Measurements from ENCODE around the gene BPIFA3. TPM values are rescaled to one million over a fixed set of nuclear protein-coding genes. Genes with fewer than 3 reads are reported as not detected.

The BPIFA3 gene
- total and polyA plus RNA-seq, 8 donors = not detected

DNA sequence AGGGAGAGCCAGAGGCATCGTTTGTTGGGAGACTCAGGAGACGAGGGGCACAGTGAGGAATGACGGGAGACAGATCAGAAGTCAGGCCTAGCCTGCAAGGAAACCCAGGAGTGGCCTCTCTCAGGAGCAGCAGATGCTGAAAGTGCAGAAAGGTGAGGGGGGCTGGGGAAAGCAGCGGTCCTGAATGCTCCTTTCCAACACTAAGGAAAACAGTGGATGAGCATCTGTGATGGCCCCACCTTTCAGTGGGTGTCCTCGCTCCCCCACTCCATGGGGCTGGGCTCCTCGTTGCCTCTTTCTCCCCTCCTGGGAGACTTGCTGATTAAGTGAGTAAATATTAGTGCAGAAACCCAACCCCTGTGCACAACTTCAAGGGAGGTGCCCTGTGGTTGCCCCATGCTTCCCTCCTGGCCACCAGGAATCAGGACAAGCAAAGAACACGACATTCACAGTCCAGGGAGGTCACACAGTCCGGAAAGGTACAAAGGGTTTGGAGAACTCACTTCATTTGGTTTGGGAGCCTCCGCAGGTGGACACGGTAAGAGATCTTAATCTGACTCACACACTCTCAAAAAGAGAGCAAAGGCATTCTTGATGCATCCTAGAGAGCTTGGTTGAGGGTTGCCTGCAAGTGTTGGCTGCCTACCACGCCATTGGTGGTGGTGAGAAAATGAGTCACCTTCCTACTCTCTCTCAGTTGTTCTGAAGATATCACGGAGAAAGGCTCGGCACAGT, 56.1 kb downstream of the BPIFA3 start:
- intact Hi-C loops (cut with DNase I; ENCODE audit: low total_unique reads) = no loop called here
- Histone ChIP-seq H3K27ac (peak overlapping the region; percentile 53 to 79 (median 68)), H3K4me1 (peaks cover 8 to 23% (median 14%) of the 10 kb centered on the region in 4 donors), H3K27me3 (peaks cover 0 to 8% (median 0%) of the 10 kb centered on the region in 3 donors), H3K36me3 (no peaks in the 10 kb centered on the region), H3K9me3 (no peaks in the 10 kb centered on the region), H3K4me3 (no peak overlapping the region)
- peak in 2 of 3 donors; percentile 58 to 85 for TF ChIP-seq POLR2AphosphoS5 (IDR thresholded peaks at IDR 0.05)
- TF ChIP-seq, protein P1, sequence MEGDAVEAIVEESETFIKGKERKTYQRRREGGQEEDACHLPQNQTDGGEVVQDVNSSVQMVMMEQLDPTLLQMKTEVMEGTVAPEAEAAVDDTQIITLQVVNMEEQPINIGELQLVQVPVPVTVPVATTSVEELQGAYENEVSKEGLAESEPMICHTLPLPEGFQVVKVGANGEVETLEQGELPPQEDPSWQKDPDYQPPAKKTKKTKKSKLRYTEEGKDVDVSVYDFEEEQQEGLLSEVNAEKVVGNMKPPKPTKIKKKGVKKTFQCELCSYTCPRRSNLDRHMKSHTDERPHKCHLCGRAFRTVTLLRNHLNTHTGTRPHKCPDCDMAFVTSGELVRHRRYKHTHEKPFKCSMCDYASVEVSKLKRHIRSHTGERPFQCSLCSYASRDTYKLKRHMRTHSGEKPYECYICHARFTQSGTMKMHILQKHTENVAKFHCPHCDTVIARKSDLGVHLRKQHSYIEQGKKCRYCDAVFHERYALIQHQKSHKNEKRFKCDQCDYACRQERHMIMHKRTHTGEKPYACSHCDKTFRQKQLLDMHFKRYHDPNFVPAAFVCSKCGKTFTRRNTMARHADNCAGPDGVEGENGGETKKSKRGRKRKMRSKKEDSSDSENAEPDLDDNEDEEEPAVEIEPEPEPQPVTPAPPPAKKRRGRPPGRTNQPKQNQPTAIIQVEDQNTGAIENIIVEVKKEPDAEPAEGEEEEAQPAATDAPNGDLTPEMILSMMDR (IDR thresholded peaks at IDR 0.05) = no peak
- WGBS, 5 donors = 31 to 42% (median 41%) methylated on average over 13 of the region's 13 CpGs
- DNase-seq = peak; percentile 36 to 65

DNA sequence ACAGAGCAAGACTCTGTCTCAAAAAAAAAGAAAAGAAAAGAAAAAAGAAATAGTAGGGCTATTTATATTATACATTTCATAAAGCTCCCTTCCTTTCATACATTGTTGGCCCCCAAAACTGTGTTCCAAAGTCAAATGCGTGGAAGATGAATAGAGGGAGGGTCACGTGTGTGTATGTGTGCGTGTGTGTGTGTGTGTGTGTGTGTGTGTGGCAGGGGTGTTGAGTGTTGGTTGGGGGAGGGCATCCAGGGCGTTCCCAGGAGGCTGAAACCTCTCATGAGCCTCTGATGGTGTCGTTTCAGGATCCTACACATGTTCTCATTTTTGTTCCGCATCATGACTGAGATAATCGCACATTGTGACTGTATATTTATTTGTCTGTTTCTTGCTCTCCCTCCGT, 58.1 kb downstream of the BPIFA3 start:
- Histone ChIP-seq H3K36me3 (no peaks in the 10 kb centered on the region), H3K27ac (peak overlapping the region in 2 of 5 donors; percentile 37 to 79), H3K4me3 (no peak overlapping the region), H3K9me3 (no peaks in the 10 kb centered on the region), H3K4me1 (peaks cover 8 to 19% (median 10%) of the 10 kb centered on the region in 4 donors), H3K27me3 (peaks cover 0 to 23% (median 0%) of the 10 kb centered on the region in 3 donors)
- TF ChIP-seq, protein P1 (IDR thresholded peaks at IDR 0.05) = no peak
- no peak for TF ChIP-seq POLR2AphosphoS5 (IDR thresholded peaks at IDR 0.05)
- TF ChIP-seq EP300 (IDR thresholded peaks at IDR 0.05) = no peak
- no peak for TF ChIP-seq POLR2A (IDR thresholded peaks at IDR 0.05)
- WGBS, 5 donors = 72 to 93% (median 79%) methylated on average over 8 of the region's 8 CpGs
- intact Hi-C loops (cut with DNase I; ENCODE audit: low total_unique reads) = no loop called here
- DNase-seq = no peak

DNA sequence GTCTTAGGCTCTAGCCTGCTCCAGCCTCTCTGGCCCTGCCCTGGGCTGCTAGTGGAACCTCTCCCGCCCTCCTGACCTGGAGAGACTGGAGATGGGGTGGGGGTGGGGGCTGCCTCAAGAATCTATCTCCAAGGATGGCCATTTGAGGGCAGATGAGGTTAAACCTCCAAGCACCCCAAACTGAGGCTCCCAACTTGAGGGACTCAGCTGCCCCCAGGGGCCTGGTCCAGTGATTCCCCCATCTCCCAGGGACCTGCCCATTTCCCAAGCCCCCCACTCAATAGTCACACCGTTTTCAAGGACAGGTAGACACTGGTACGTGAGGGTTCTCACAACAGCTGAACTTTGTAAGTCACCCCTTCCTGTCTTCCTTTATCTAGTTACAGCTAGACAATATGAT, 58.7 kb downstream of the BPIFA3 start:
- intact Hi-C loops (cut with DNase I; ENCODE audit: low total_unique reads) = no loop called here
- peaks cover 0 to 28% (median 0%) of the 10 kb centered on the region in 3 donors for H3K27me3 ChIP-seq
- no peak for DNase-seq
- H3K9me3 ChIP-seq = no peaks in the 10 kb centered on the region
- H3K36me3 ChIP-seq = no peaks in the 10 kb centered on the region
- 43 to 61% (median 59%) methylated on average over 1 to 3 of the region's 3 CpGs for WGBS, 5 donors
- H3K4me1 ChIP-seq = peaks cover 8 to 19% (median 10%) of the 10 kb centered on the region in 4 donors
- TF ChIP-seq POLR2A (IDR thresholded peaks at IDR 0.05) (no peak), EP300 (IDR thresholded peaks at IDR 0.05) (no peak), POLR2AphosphoS5 (IDR thresholded peaks at IDR 0.05) (no peak)
- TF ChIP-seq, protein P1 (IDR thresholded peaks at IDR 0.05) = no peak
- H3K27ac ChIP-seq = peak overlapping the region in 3 of 5 donors; percentile 37 to 79 (median 60)
- no peak overlapping the region for H3K4me3 ChIP-seq

DNA sequence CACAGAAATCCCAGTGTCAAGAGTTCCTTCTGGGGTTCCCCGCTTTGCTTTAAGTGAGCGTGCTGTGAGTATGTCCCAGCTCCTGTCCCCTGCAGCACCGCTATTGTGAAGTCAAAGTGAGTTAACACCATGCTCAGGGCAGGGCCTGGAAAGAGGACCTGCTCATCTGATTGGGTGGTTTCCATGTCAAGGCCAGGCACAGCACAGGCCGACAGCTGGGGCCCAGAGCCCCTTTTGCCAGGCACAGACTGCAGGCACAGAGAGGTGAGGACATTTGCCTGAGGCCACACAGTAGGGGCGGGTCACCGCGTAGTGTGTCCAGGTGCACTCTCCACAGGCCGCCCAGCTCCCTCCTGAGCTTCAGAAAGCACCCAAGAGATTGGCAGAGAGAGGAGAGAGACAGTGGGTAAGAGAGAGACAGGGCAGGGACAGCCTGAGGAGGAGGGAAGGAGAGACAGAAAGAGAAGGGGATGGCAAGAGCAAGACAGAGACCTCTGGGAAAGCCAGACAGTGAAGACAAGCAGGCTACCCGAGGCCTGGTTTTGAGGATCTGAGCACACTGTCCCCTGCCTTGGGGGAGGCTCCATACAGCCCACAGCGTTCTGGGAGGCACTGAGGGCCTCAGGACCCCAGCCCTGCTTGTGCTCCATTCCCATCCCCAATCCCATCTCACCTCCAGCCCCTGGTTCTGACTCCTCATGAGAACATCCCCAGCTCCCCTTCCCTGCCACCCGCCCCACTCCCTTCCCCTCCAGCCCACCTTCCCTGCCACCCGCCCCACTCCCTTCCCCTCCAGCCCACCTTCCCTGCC, 59.4 kb downstream of the BPIFA3 start:
- H3K36me3 ChIP-seq = no peaks in the 10 kb centered on the region
- H3K9me3 ChIP-seq = no peaks in the 10 kb centered on the region
- peak overlapping the region in 4 of 5 donors; percentile 4 to 79 (median 48) for H3K27ac ChIP-seq
- H3K4me1 ChIP-seq = peaks cover 8 to 19% (median 10%) of the 10 kb centered on the region in 4 donors
- H3K27me3 ChIP-seq = peaks cover 0 to 34% (median 0%) of the 10 kb centered on the region in 3 donors
- peak in 1 of 2 donors; percentile 39 for DNase-seq
- intact Hi-C loops (cut with DNase I; ENCODE audit: low total_unique reads) = no loop called here
- TF ChIP-seq POLR2AphosphoS5 (IDR thresholded peaks at IDR 0.05) (no peak), POLR2A (IDR thresholded peaks at IDR 0.05) (no peak)
- no peak overlapping the region for H3K4me3 ChIP-seq
- 74 to 76% (median 75%) methylated on average over 10 to 12 of the region's 12 CpGs for WGBS, 5 donors

Other genes starting within 250 kb of the BPIFA3 start
- not detected for gene SUN5, start 212.9 kb upstream of the BPIFA3 start, total RNA-seq
- gene SUN5, start 212.9 kb upstream of the BPIFA3 start, polyA plus RNA-seq = not detected
- not detected for gene BPIFB2, start 209.6 kb upstream of the BPIFA3 start, total RNA-seq
- 1 to 10 TPM in 1 of 3 donors, not detected in 2; 3.3 TPM for gene BPIFB2, start 209.6 kb upstream of the BPIFA3 start, polyA plus RNA-seq
- not detected for gene BPIFB6, start 185.7 kb upstream of the BPIFA3 start, total RNA-seq
- gene BPIFB6, start 185.7 kb upstream of the BPIFA3 start, polyA plus RNA-seq = not detected
- not detected for gene BPIFB3, start 163.4 kb upstream of the BPIFA3 start, total RNA-seq
- gene BPIFB3, start 163.4 kb upstream of the BPIFA3 start, polyA plus RNA-seq = not detected
- not detected for gene BPIFB4, start 137.7 kb upstream of the BPIFA3 start, total RNA-seq
- gene BPIFB4, start 137.7 kb upstream of the BPIFA3 start, polyA plus RNA-seq = not detected
- not detected for gene BPIFA2, start 49.2 kb upstream of the BPIFA3 start, total RNA-seq
- gene BPIFA2, start 49.2 kb upstream of the BPIFA3 start, polyA plus RNA-seq = not detected
- under 1 TPM in 1 of 5 donors, not detected in 4; 0.72 TPM for gene BPIFA1, start 18.6 kb downstream of the BPIFA3 start, total RNA-seq
- gene BPIFA1, start 18.6 kb downstream of the BPIFA3 start, polyA plus RNA-seq = not detected
- 10 to 100 TPM in 4 of 5 donors, not detected in 1; 20.2 to 58.9 (median 44.5) TPM for gene BPIFB1, start 65.9 kb downstream of the BPIFA3 start, total RNA-seq
- gene BPIFB1, start 65.9 kb downstream of the BPIFA3 start, polyA plus RNA-seq = 100 to 1,000 TPM in 1 of 3 donors, 10 to 100 TPM in 1, 1 to 10 TPM in 1; 2.3 to 169 (median 22.7) TPM
- gene CDK5RAP1, start 184.2 kb downstream of the BPIFA3 start, total RNA-seq = 10 to 100 TPM; 12.0 to 30.7 (median 14.6) TPM
- gene CDK5RAP1, start 184.2 kb downstream of the BPIFA3 start, polyA plus RNA-seq = 10 to 100 TPM; 21.7 to 38.7 (median 31.0) TPM
- gene SNTA1, start 226.4 kb downstream of the BPIFA3 start, total RNA-seq = 10 to 100 TPM in 4 of 5 donors, 1 to 10 TPM in 1; 8.8 to 40.8 (median 27.4) TPM
- gene SNTA1, start 226.4 kb downstream of the BPIFA3 start, polyA plus RNA-seq = 10 to 100 TPM; 16.0 to 23.5 (median 21.7) TPM

Data from stomach (tissue), 9 donors.